SHP77 (cell line): ENCODE measurements around the gene FBXL19.

Experiments used
- DNase-seq, 2 experiments: peaks; one replicate each; lab custom pipeline; 2025; lab: John Stamatoyannopoulos, UW

Gene FBXL19

GRCh38 chr16:30986129-30986991, 63.0 kb downstream of the FBXL19 start:
- DNase-seq = no peak

- no peak for DNase-seq
Observed at GRCh38 chr16:30987581-30988190, 64.3 kb downstream of the FBXL19 start.

DNA sequence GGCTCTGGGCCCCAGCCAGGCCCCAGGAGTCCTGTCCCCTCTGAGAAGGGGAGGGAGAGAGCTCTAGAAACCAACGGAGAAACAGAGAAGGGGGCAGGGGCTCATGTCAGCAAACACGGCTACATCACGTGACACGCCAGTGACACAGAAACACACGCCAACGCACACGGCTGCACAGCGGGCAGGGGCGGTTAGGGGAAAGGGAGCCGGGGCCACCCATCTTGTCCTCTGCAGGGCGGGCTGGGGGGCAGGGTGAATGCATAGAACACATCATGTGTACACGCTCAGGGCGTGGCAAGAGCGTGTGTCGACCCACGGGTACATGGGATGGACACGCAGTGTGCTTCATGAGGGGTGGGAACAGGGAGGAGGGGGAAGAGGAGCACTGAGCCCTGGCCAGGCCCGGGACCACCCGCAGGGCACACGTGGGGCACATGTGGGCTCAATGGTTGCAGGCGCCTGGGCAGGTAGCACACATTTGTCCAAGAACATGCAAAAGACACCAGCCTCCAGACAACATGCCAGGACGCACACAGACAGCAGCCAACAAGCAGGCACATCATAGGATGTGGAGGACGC, 66.2 kb downstream of the FBXL19 start:
- no peak for DNase-seq

- DNase-seq = no peak
Observed at GRCh38 chr16:30990105-30990504, 66.7 kb downstream of the FBXL19 start.

GRCh38 chr16:30991052-30991451, 67.7 kb downstream of the FBXL19 start:
- no peak for DNase-seq

- no peak for DNase-seq
Observed at GRCh38 chr16:30992276-30992780, 69.0 kb downstream of the FBXL19 start.

GRCh38 chr16:30992931-30993816, 69.8 kb downstream of the FBXL19 start:
- DNase-seq = no peak

DNA sequence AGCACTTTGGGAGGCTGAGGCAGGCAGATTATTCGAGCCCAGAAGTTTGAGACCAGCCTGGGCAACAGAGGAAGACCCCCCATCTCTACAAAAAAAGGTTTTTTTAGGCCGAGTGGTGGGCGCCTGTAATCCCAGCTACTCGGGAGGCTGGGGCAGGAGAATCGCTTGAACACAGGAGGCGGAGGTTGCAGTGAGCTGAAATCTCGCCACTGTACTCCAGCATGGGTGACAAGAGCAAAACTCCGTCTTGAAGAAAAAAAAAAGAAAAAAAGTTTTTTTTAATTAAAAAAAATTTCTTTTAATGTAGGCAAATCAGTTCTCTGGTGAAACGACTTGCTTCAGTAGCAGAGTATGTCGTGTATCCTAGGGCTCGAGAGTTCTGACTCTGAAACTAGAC, 72.6 kb downstream of the FBXL19 start:
- no peak for DNase-seq

DNA sequence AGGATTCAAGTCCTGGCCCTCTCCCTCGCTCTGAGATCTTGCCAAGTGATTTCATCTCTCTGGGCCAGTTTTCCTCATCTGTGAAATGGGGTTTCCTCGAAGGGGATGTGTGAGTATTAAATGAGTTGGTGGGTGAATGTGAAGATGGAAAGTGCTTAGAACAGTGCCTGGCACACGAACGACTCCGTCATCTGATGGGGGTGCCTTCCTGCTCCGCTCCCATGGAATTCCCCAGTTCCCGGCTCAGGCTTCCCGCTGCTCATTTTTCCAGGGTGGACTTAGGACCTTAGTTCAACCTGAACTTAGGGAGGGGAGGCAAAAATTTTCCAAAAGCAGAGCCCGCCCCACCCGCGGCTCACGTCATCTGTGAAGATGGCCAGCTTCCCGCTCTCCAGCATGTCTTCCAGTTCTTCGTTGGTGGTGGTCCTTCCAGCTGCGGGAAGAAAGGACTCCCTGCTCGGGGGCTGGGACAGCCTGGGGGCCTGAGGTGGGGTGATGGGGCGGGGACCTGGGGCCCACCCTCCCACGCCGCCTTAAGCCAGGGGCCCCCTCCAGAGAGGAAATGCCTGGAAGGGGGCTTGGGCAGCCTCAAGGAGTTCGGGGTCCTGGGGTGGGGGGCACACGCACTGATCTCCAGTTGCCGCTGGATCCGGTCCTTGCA, 73.1 kb downstream of the FBXL19 start:
- DNase-seq = no peak

GRCh38 chr16:30996985-30997724, 73.8 kb downstream of the FBXL19 start:
- DNase-seq = peak; percentile 22 to 32

- DNase-seq = no peak
Observed at GRCh38 chr16:30997725-30998711, 74.6 kb downstream of the FBXL19 start.
